LHCN-M2 (cell line): Measurements from ENCODE around the gene NOL4L. TPM values are rescaled to one million over a fixed set of nuclear protein-coding genes. Genes with fewer than 3 reads are reported as not detected.

Experiments
- DNase-seq: peaks from one replicate; pipeline ENCODE4 v3.0.0-alpha.2; 2012; ENCODE audit warnings: low read depth
- total RNA-seq: library from RNA; depleted of rRNA; stranded (reverse); fragments of >200 nt; gene quantifications from 2 replicates; pipeline ENCODE4 v1.2.3, GENCODE V29; 2014

NOL4L gene
- total RNA-seq, 1 experiment from 2014 or later, result 3.0 TPM

DNA sequence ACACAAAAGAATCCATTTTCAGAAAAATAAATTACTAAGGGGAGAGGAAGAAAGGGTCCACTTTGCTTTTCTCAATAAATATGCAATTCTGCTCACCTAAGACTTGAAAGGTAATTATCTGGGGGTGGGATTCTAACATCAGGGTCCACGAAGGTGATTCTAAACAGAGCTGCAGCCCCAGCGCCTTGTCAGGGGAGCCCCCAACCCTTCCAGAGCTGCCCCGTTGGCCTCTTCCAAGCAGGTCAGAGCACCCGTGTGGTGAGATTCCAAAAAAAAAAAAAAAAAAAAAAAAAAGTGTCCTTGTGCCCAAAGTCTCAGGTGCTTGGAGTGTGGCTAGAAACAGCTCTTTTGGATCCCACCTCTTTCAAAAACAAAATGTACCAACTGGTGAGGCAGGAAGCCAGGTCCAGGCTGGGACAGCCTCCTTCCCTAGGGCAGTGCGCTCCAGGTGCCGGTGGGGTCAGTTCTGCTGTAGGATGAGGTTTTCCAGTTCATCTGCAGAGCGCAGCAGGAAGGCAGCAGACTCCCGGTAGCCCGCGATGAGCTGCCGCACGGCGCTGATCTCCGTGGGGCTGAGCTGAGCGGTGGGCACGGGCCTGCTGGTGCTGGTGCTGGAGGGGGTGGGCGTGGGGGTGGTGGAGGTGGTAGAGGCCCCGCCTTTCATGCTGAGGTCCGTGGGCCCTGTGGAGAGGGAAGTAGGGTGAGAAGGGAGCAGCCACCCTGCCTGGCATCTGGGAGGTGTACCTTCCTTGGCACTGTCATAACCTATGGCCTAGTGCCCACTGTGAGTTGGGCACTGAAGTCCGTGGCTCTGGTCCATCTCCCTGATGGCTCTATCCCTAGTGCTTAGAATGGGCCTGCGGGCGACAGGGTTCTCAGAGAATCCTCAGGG lies 137.8 kb downstream of the NOL4L start:
- DNase-seq, result no peak

DNA sequence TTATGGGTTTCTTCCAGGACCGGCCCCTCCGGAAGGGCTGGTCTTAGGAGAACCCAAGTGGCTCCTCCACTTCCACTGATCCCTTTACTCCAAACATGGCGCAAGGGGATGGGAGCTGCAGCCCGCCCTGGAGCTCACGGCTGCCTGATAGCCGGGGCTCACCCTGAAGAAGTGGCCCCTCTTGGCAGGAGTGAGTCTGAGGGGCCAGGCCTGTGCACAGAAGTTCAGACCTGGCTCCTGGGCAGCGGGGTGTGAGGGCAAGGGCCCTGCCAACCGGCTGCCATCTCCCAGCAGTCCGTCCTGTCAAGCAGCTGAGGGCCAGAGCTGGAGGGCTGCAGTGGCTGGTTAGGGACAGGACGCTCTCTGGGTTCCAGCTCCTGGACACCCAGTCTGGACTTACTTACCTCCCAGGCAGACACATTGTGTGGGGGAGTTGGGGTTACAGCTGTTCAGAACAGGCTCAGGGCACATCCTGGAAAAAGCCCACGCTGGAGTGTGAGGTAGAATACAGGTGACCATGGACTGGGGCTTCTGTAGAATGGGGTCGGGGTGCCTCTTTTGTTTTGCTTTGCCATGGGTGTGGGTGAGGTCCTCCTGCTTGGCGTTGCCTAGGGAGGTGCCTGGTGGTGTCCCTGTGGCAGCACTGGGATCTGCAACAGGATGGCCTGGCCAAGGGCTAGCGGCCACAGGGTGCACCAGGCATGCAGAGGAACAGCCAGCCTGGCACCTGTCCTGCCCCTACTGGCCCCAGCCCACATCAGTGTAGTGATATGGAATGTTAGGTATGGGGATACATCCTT lies 138.6 kb downstream of the NOL4L start:
- DNase-seq, result no peak

DNA sequence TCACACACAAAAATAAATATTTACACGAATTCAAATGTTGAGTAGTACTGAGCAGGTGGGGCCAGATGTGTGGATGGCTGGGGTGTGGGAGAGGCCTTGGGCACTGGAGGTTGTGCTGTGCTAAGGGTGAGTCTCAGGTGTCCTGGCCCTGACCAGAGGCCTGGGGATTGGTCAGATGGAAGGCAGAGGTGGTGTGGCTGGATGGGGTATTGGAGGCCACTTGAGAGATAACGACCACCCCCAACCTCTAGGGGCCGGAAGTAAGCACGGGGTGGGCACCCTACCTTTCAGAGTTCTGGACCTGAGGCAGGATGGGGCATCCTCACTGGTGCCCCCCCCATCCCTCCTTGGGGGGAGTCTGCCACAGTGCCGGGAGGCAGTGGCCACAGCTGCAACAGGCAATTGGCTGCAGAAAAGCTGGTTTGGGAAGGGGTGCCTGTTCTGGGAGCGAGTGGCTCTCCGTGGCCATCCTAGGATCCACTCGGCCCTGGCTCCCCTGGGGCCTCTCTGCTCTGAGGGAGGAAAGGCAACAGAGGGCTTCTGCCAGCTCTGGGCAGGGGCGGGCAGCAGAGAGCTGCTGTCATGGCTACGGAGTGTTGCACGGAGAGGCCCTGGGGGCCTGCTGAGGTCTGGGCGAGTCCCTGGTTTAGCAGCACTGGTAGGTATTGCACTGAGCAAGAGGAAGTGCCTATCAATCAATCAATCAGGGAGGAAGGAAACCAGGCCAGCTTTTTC lies 139.4 kb downstream of the NOL4L start:
- DNase-seq, result no peak

GRCh38 chr20:32444474-32445220 lies 140.5 kb downstream of the NOL4L start:
- DNase-seq, result no peak

DNA sequence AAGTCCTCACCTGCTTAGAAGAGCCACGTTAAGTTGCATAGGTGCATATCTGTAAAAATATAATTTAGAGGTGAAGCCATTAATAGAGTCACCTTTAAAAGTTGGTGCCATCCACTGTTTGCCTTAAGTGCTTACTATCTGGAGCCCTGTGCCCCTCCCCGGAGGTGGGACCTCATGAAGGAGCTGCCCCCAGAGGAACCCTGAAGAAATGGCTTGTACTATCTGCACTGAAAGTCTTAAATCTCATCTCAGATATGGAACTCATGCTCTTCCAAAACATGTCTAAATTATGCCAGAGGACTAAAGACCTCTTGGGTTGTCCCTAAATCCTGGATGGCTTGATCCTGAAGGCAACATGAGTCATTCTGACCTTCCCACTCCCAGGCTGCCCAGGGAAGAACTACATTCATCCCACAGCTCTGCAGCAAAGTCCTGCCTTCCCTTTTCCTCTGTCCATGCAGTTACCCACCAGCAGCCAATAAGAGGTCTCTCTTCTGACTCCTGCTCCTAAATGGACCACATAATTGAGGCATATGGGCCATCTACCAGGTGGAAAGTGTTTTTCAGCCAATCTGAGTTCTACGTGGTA lies 141.7 kb downstream of the NOL4L start:
- DNase-seq, result peak; percentile 16

DNA sequence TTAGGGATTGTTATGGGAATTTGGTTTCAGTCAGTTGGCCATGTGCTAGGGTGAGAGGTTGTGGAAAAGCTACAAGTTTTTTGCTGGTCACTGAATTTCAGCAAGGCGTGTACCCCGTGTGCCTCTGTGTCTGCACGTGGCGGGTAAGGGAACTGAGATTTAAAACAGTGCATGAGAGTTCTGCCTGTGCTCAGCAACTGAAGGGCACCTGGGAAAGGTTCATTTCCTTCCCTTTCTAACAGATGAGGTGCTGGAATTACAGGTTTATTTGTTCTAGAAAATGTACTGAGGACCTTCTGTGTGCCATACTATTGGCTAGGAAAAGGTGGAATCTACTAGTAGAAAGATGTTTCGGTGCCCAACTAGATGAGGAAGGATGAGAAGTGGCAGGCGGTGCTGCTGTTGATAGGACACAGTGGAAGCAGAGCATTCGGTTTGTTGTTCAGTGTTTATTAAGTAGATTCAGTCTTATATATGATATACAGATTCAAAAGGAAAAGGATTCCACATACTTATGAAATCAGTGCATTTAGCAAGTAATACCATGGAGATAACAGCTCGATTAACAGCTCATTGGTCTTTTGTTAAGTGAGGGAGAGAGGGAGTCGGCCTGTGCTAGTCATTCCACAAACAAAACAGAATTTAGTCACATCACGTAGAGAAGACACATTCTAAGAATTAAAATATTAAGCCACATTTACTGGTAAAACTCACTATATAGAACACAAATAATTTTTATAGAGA lies 142.3 kb downstream of the NOL4L start:
- DNase-seq, result no peak

DNA sequence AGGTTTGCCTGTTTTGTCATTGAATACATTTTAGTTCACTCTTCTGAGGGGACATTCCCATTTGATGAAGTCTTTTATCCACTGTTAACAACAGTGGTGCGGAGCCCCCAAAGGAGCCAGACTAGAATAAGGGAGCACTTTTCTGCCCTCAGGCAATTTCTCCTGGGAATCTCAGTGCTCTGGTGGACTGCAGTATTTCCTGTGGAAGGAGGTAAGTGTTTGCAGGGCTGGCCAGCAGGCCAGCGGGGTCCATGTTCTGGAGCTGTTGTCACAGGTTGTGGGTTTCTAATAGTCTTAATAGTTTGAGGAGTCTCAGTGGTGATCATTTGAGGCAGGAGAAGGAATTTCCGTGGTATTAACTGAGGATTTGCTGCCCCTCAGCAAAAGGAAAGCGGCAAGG lies 143.5 kb downstream of the NOL4L start:
- no peak for DNase-seq

DNA sequence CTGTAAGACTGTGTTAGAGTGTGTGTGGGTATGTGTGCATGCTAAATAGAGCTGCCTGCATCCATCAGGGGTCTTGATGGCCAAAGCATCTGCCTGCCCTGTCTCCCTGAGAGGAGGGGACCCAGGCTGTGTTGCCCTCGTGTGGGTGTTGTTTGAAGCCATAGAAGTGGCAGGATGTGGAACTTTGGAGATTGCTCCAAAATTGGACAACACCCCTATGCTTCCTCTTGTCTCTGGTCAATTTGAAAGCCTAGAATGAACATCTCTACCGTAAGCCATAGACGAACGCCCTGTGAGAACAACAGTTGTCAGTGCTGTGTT lies 144.4 kb downstream of the NOL4L start:
- DNase-seq, result no peak

DNA sequence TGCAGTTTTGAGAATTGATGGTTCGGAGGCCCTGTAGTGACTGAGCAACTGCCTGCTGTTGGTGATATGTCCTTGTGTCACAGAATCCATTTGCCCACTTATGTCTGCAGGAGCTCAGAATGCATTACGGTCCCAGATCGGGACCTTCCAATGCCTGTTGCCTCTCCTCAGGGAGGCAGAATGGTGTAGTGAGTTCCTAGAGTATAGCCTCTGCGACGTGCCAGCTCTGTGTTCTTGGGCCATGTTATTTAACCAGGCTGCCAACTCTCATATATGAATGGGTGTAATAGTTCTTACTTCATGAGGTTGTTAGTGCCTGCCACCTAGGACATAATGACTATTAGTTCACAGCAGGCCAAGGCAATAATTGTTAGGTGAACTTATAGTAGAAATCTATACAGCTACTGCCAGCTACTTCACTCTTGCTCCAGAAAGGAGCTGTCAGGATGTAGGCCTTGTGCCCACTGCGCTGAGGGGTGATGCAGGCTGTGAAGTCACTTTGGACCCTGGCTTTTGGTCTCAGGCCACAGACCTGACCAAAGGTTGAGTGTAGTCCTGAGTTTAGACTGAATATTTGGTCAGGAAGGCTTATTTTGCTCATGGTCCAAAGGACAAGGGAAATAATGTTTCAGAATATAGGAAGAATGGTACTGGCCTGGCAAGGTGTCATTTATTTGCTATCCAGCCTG lies 144.9 kb downstream of the NOL4L start:
- DNase-seq, result no peak

- peak; percentile 81 for DNase-seq
These were observed 145.9 kb downstream of the NOL4L start for GRCh38 chr20:32439132-32439829.

GRCh38 chr20:32438331-32438858 lies 146.7 kb downstream of the NOL4L start:
- DNase-seq, result no peak

- DNase-seq, result peak; percentile 15
These were observed 147.6 kb downstream of the NOL4L start for GRCh38 chr20:32437391-32438074.

DNA sequence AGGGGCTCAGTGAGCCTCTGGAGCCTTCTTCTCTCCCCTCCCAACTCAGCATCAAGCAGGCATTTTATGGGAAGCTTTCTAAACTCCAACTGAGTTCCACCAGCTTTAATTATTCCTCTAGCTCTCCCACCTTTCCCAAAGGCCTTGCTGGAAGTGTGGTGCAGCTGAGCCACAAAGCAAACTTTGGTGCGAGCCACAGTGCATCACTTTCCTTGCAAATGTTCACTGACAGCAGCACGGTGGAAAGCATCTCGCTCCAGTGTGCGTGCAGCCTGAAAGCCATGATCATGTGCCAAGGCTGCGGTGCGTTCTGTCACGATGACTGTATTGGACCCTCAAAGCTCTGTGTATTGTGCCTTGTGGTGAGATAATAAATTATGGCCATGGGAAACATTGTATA lies 148.2 kb downstream of the NOL4L start:
- no peak for DNase-seq

GRCh38 chr20:32436142-32436861 lies 148.8 kb downstream of the NOL4L start:
- no peak for DNase-seq

DNA sequence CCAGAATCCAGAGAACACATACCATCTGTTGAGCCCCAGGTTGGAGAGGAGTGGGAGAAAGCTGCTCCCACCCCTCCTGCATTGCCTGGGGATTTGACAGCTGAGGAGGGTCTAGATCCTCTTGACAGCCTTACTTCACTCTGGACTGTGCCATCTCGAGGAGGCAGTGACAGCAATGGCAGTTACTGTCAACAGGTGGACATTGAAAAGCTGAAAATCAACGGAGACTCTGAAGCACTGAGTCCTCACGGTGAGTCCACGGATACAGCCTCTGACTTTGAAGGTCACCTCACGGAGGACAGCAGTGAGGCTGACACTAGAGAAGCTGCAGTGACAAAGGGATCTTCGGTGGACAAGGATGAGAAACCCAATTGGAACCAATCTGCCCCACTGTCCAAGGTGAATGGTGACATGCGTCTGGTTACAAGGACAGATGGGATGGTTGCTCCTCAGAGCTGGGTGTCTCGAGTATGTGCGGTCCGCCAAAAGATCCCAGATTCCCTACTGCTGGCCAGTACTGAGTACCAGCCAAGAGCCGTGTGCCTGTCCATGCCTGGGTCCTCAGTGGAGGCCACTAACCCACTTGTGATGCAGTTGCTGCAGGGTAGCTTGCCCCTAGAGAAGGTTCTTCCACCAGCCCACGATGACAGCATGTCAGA lies 149.6 kb downstream of the NOL4L start:
- DNase-seq, result no peak

DNA sequence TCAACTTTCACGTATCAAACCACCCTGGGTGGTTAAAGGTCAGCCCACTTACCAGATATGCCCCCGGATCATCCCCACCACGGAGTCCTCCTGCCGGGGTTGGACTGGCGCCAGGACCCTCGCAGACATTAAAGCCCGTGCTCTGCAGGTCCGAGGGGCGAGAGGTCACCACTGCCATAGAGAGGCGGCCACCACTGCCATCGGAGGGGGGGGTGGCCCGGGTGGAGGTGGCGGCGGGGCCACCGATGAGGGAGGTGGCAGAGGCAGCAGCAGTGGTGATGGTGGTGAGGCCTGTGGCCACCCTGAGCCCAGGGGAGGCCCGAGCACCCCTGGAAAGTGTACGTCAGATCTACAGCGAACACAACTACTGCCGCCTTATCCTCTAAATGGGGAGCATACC lies 150.7 kb downstream of the NOL4L start:
- DNase-seq, result no peak
